Measurements from ENCODE around the gene CDC20. TPM values are rescaled to one million over a fixed set of nuclear protein-coding genes. Genes with fewer than 3 reads are reported as not detected.

CDC20 gene
- polyA plus RNA-seq, 1 of the 3 experiments (the other 2 are of a cell fraction): 82.7 TPM

- Histone ChIP-seq H4K20me1 (ENCODE audit: insufficient read depth) (no peaks in the 10 kb centered on the region), H3K36me3 (replicated peaks in 1 of 2; ENCODE audit: control insufficient read depth in 1 of 2, insufficient read depth in 2 of 2, low read length in 1 of 2) (peaks cover 0 to 8% of the 10 kb centered on the region in 2 experiments), H3K27me3 (ENCODE audit: insufficient read depth) (no peaks in the 10 kb centered on the region), H3K9ac (no peak overlapping the region), H3K4me2 (no peak overlapping the region), H3K9me3 (no peaks in the 10 kb centered on the region), H3K4me3 (ENCODE audit: low read depth in 2 of 2, low read length in 1 of 2) (no peak overlapping the region), H3K9me2 (no peaks in the 10 kb centered on the region), H3K4me1 (ENCODE audit: control insufficient read depth in 1 of 2, insufficient read depth in 2 of 2, low read depth in 1 of 2, low read length in 1 of 2) (peaks cover 4 to 7% of the 10 kb centered on the region in 2 experiments; a peak in 3 of 4 replicates), H3K79me2 (ENCODE audit: insufficient read depth) (peaks cover 74% of the 10 kb centered on the region), H3F3A (replicated peaks; ENCODE audit: insufficient read depth) (no peaks in the 10 kb centered on the region), H2AFZ (ENCODE audit: low read depth) (no peak overlapping the region), H3K27ac (ENCODE audit: low read depth in 2 of 2, low read length in 1 of 2) (no peak overlapping the region)
- DNase-seq: no peak
- ChIA-PET CTCF (interaction anchor here (1.5 kb wide), 1 partner anchor 19 kb away, joined by 4 read pairs; no protein-coding TSS in a partner anchor), POLR2A (no interaction called here)
- TF ChIP-seq CHD2 (IDR thresholded peaks at IDR 0.05; ENCODE audit: low read length, partially characterized antibody): no peak
- no peak for TF ChIP-seq USF1 (IDR thresholded peaks at IDR 0.05; ENCODE audit: borderline replicate concordance, low read depth)
- TF ChIP-seq TCF12 (IDR thresholded peaks at IDR 0.05): no peak
- no peak for TF ChIP-seq SMC3 (IDR thresholded peaks at IDR 0.05; ENCODE audit: low read depth, low read length)
- no peak for TF ChIP-seq YY1 (IDR thresholded peaks at IDR 0.05; ENCODE audit: low read depth)
- TF ChIP-seq RCOR1 (IDR thresholded peaks at IDR 0.05; ENCODE audit: low read length): no peak
- TF ChIP-seq SIN3A (IDR thresholded peaks at IDR 0.05; ENCODE audit: borderline replicate concordance, low read depth, low read length): no peak
- no peak for TF ChIP-seq MEF2A (IDR thresholded peaks at IDR 0.05; ENCODE audit: borderline replicate concordance, low read depth)
- no peak for TF ChIP-seq FOXJ3 (CRISPR knock-in tag; IDR thresholded peaks at IDR 0.05)
- TF ChIP-seq TEAD4 (IDR thresholded peaks at IDR 0.05; ENCODE audit: borderline replicate concordance, insufficient read depth): no peak
- no peak for TF ChIP-seq NFIC (IDR thresholded peaks at IDR 0.05; ENCODE audit: borderline replicate concordance)
- no peak for TF ChIP-seq RAD21 (IDR thresholded peaks at IDR 0.05; ENCODE audit: low read length)
- TF ChIP-seq USF2 (IDR thresholded peaks at IDR 0.05; ENCODE audit: borderline replicate concordance, low read depth, low read length): no peak
- no peak for TF ChIP-seq GABPA (IDR thresholded peaks at IDR 0.05; ENCODE audit: low read depth)
- no peak for TF ChIP-seq EZH2phosphoT487 (IDR thresholded peaks at IDR 0.05; ENCODE audit: borderline replicate concordance, low read depth)
- no peak for TF ChIP-seq MAX (IDR thresholded peaks at IDR 0.05; ENCODE audit: low read depth)
- 96% methylated on average over 4 of the region's 4 CpGs for WGBS (ENCODE audit: low lambda C conversion rate)
Measured at GRCh38 chr1:43395523-43395922, 36.7 kb downstream of the CDC20 start.

GRCh38 chr1:43396059-43396458 is 37.3 kb downstream of the CDC20 start:
- H4K20me1 ChIP-seq (ENCODE audit: insufficient read depth): no peaks in the 10 kb centered on the region
- no peak overlapping the region for H3K9ac ChIP-seq
- CTCF ChIA-PET: no interaction called here
- no peak overlapping the region for H2AFZ ChIP-seq (ENCODE audit: low read depth)
- no peak overlapping the region for H3K4me3 ChIP-seq (ENCODE audit: low read depth in 2 of 2, low read length in 1 of 2)
- H3K36me3 ChIP-seq (replicated peaks in 1 of 2; ENCODE audit: control insufficient read depth in 1 of 2, insufficient read depth in 2 of 2, low read length in 1 of 2): peaks cover 0 to 8% of the 10 kb centered on the region in 2 experiments
- no peaks in the 10 kb centered on the region for H3K9me2 ChIP-seq
- 94% methylated on average over 1 of the region's 1 CpG for WGBS (ENCODE audit: low lambda C conversion rate)
- TF ChIP-seq FOXJ3 (CRISPR knock-in tag; IDR thresholded peaks at IDR 0.05): no peak
- TF ChIP-seq YY1 (IDR thresholded peaks at IDR 0.05; ENCODE audit: low read depth): no peak
- H3K4me2 ChIP-seq: no peak overlapping the region
- no peaks in the 10 kb centered on the region for H3K9me3 ChIP-seq
- POLR2A ChIA-PET: no interaction called here
- peaks cover under 1 to 1% of the 10 kb centered on the region in 2 experiments; a peak in 2 of 4 replicates for H3K4me1 ChIP-seq (ENCODE audit: control insufficient read depth in 1 of 2, insufficient read depth in 2 of 2, low read depth in 1 of 2, low read length in 1 of 2)
- no peaks in the 10 kb centered on the region for H3K27me3 ChIP-seq (ENCODE audit: insufficient read depth)
- H3K27ac ChIP-seq (ENCODE audit: low read depth in 2 of 2, low read length in 1 of 2): no peak overlapping the region
- no peaks in the 10 kb centered on the region for H3F3A ChIP-seq (replicated peaks; ENCODE audit: insufficient read depth)
- DNase-seq: no peak
- H3K79me2 ChIP-seq (ENCODE audit: insufficient read depth): peaks cover 74% of the 10 kb centered on the region
